DND-41 (cell line): Measurements from ENCODE around the gene RAPGEF5.
A peak's percentile ranks its signal among the peaks of the same experiment; 100 is the strongest.

Experiments used
- ATAC-seq: fragments of 200-7000 bp; cut with Tn5 transposase; 3 replicates; pipeline ENCODE4 v1.9.1; 2021; ENCODE audit warnings: low read depth; ENCODE audit not compliant: insufficient read depth
- DNase-seq: peaks from one replicate; pipeline ENCODE4 v3.0.0-alpha.2; 2020
- H2AFZ ChIP-seq: 2 replicates; pipeline ENCODE4 v1.6.0; 2012; ENCODE audit warnings: low read depth, low read length
- H3K27ac ChIP-seq: 2 replicates; pipeline ENCODE4 v1.5.1; 2012; ENCODE audit warnings: low read length, inconsistent platforms
- H3K27me3 ChIP-seq: fragments of 200-600 bp; sonication (generic); 2 replicates; pipeline ENCODE4 v1.6.0; 2012; ENCODE audit warnings: low read length, mild to moderate bottlenecking, inconsistent platforms; ENCODE audit not compliant: insufficient read depth, poor library complexity
- H3K36me3 ChIP-seq: 2 replicates; pipeline ENCODE4 v1.5.1; 2012; ENCODE audit warnings: low read length, inconsistent platforms; ENCODE audit not compliant: insufficient read depth
- H3K4me1 ChIP-seq: 2 replicates; pipeline ENCODE4 v1.5.1; 2012; ENCODE audit warnings: mild to moderate bottlenecking, low read length; ENCODE audit not compliant: insufficient read depth
- H3K4me2 ChIP-seq: 2 replicates; pipeline ENCODE4 v1.6.0; 2012; ENCODE audit warnings: mild to moderate bottlenecking, moderate library complexity, low read length, inconsistent platforms; ENCODE audit not compliant: insufficient read depth
- H3K4me3 ChIP-seq, 2 experiments: fragments of 200-600 bp in 1 of 2; shearing (Covaris generic) in 1 of 2; 2 replicates each; pipeline ENCODE4 v1.5.1; 2012 to 2016; ENCODE audit warnings: inconsistent platforms in 2 of 2, low read length in 2 of 2, mild to moderate bottlenecking in 2 of 2, low read depth in 1 of 2, moderate library complexity in 1 of 2
- H3K79me2 ChIP-seq: 2 replicates; pipeline ENCODE4 v1.6.0; 2012; ENCODE audit warnings: low read length, inconsistent platforms; ENCODE audit not compliant: insufficient read depth
- H3K9ac ChIP-seq: 2 replicates; pipeline ENCODE4 v1.6.0; 2012; ENCODE audit warnings: low read depth, mild to moderate bottlenecking, inconsistent platforms, low read length, moderate library complexity
- H3K9me3 ChIP-seq: 2 replicates; pipeline ENCODE4 v1.5.1; 2012; ENCODE audit warnings: low read length, moderate library complexity, mild to moderate bottlenecking, inconsistent platforms; ENCODE audit not compliant: insufficient read depth, severe bottlenecking
- H4K20me1 ChIP-seq: 2 replicates; pipeline ENCODE4 v1.6.0; 2012; ENCODE audit warnings: low read length; ENCODE audit not compliant: insufficient read depth
- EZH2 ChIP-seq: IDR thresholded peaks from 3 replicates; pipeline ENCODE4 v1.6.1; 2012; ENCODE audit warnings: borderline replicate concordance, low read depth, mild to moderate bottlenecking, moderate library complexity, low read length, inconsistent platforms; ENCODE audit not compliant: severe bottlenecking
- TF ChIP-seq, protein P1 (sequence below): IDR thresholded peaks from 2 replicates; pipeline ENCODE4 v1.5.1; 2012; ENCODE audit warnings: borderline replicate concordance, low read length, moderate library complexity, mild to moderate bottlenecking; ENCODE audit not compliant: poor library complexity, severe bottlenecking; ENCODE audit errors: extremely low read depth

RAPGEF5 gene

GRCh38 chr7:22354462-22354861 is 2.5 kb downstream of the RAPGEF5 start:
- TF ChIP-seq, protein P1, sequence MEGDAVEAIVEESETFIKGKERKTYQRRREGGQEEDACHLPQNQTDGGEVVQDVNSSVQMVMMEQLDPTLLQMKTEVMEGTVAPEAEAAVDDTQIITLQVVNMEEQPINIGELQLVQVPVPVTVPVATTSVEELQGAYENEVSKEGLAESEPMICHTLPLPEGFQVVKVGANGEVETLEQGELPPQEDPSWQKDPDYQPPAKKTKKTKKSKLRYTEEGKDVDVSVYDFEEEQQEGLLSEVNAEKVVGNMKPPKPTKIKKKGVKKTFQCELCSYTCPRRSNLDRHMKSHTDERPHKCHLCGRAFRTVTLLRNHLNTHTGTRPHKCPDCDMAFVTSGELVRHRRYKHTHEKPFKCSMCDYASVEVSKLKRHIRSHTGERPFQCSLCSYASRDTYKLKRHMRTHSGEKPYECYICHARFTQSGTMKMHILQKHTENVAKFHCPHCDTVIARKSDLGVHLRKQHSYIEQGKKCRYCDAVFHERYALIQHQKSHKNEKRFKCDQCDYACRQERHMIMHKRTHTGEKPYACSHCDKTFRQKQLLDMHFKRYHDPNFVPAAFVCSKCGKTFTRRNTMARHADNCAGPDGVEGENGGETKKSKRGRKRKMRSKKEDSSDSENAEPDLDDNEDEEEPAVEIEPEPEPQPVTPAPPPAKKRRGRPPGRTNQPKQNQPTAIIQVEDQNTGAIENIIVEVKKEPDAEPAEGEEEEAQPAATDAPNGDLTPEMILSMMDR: no peak
- no peak for TF ChIP-seq EZH2
- Histone ChIP-seq H3K9me3 (peaks cover 14% of the 10 kb centered on the region), H3K9ac (no peak overlapping the region), H3K36me3 (peaks cover 33% of the 10 kb centered on the region), H3K79me2 (peaks cover 75% of the 10 kb centered on the region), H2AFZ (no peak overlapping the region), H3K4me1 (peaks cover 75% of the 10 kb centered on the region), H3K4me2 (peak overlapping the region; percentile 99), H3K27ac (peak overlapping the region; percentile 51), H3K27me3 (no peaks in the 10 kb centered on the region), H3K4me3 (peak overlapping the region in 1 of 2 experiments; percentile 98; a peak in 2 of 4 replicates), H4K20me1 (0 out of 2 replicates have a peak, but pooled peaks cover 3% of the 10 kb centered on the region)
- no peak for ATAC-seq
- DNase-seq: no peak

DNA sequence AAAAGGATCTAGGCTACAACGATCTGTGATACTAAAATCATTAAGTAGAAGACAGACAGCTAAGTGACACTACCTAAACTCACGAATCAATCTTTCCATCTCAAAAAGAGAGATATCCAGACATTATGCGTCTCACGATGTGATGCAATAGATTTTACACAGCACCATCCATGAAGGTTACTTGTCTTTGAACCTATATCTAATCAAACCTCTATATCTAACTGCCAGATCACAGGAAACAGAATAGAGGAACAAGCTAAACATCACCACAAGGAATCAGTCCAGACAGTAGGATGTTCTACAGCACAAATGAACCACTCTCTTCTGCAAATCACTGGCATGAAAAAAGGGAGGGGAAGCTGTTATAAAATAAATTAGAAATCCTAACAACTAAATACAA is 4.1 kb downstream of the RAPGEF5 start:
- Histone ChIP-seq H3K79me2 (peaks cover 90% of the 10 kb centered on the region), H4K20me1 (0 out of 2 replicates have a peak, but pooled peaks cover 3% of the 10 kb centered on the region), H3K36me3 (peaks cover 33% of the 10 kb centered on the region), H3K9me3 (peaks cover 14% of the 10 kb centered on the region), H3K4me2 (peak overlapping the region; percentile 49; the same call in 1 of the 2 replicates), H3K27me3 (no peaks in the 10 kb centered on the region), H3K9ac (no peak overlapping the region), H3K4me1 (peaks cover 83% of the 10 kb centered on the region), H3K4me3 (peak overlapping the region in 1 of 2 experiments; percentile 9; a peak in 1 of 4 replicates), H3K27ac (peak overlapping the region; percentile 39; the same call in 1 of the 2 replicates), H2AFZ (no peak overlapping the region)
- no peak for DNase-seq
- TF ChIP-seq, protein P1: no peak
- no peak for TF ChIP-seq EZH2
- ATAC-seq: no peak

- H3K4me1 ChIP-seq: peaks cover 84% of the 10 kb centered on the region
- no peaks in the 10 kb centered on the region for H3K27me3 ChIP-seq
- H3K9me3 ChIP-seq: peaks cover 14% of the 10 kb centered on the region
- no peak overlapping the region; a peak in 1 of 4 replicates for H3K4me3 ChIP-seq
- H3K79me2 ChIP-seq: peaks cover 100% of the 10 kb centered on the region
- H3K36me3 ChIP-seq: peaks cover 33% of the 10 kb centered on the region
- no peak overlapping the region for H3K9ac ChIP-seq
- 0 out of 2 replicates have a peak, but pooled peaks cover 3% of the 10 kb centered on the region for H4K20me1 ChIP-seq
- DNase-seq: no peak
- ATAC-seq: no peak
- H2AFZ ChIP-seq: no peak overlapping the region
- peak overlapping the region; percentile 15; the same call in 1 of the 2 replicates for H3K27ac ChIP-seq
- no peak for TF ChIP-seq EZH2
- TF ChIP-seq, protein P1: no peak
- peak overlapping the region; percentile 49; the same call in 1 of the 2 replicates for H3K4me2 ChIP-seq
Measured at GRCh38 chr7:22351878-22352277, 5.1 kb downstream of the RAPGEF5 start.
